WTC11 (cell line): ENCODE measurements around the gene DLGAP4. TPM values are rescaled to one million over a fixed set of nuclear protein-coding genes. Genes with fewer than 3 reads are reported as not detected.
A peak's percentile ranks its signal among the peaks of the same experiment; 100 is the strongest.

Experiments used
- ATAC-seq: fragments of 200-7000 bp; cut with Tn5 transposase; 2 replicates; pipeline ENCODE4 v1.10.0; 2021; ENCODE audit warnings: mild to moderate bottlenecking, moderate library complexity
- CTCF ChIA-PET: fragments of 300-600 bp; sonication (Branson Sonifier 250); formaldehyde crosslinking; loops from one replicate; lab custom pipeline; 2021; ENCODE audit warnings: antibody characterized with exemption; lab: Charles Lee
- POLR2A ChIA-PET: fragments of 350-600 bp; sonication (Branson Sonifier 250); formaldehyde crosslinking; loops from one replicate; lab custom pipeline; 2021; ENCODE audit warnings: antibody characterized with exemption; lab: Charles Lee
- DNase-seq: peaks from one replicate; pipeline ENCODE4 v3.0.0; 2021; ENCODE audit warnings: low spot score
- H3K27ac Mint-ChIP-seq: 2 replicates; pipeline ENCODE4 v1.8.0; 2021; ENCODE audit warnings: mixed read lengths
- H3K27me3 Mint-ChIP-seq: 2 replicates; pipeline ENCODE4 v1.8.0; 2021; ENCODE audit warnings: low read depth, mild to moderate bottlenecking, moderate library complexity, mixed read lengths
- H3K36me3 Mint-ChIP-seq: 2 replicates; pipeline ENCODE4 v1.8.0; 2021; ENCODE audit warnings: mixed read lengths
- H3K4me1 Mint-ChIP-seq: 2 replicates; pipeline ENCODE4 v1.8.0; 2022; ENCODE audit warnings: mixed read lengths
- H3K4me3 Mint-ChIP-seq: 2 replicates; pipeline ENCODE4 v1.8.0; 2021; ENCODE audit warnings: mild to moderate bottlenecking, moderate library complexity, mixed read lengths
- H3K9me3 Mint-ChIP-seq: 2 replicates; pipeline ENCODE4 v1.8.0; 2021; ENCODE audit warnings: mixed read lengths
- CREB1 ChIP-seq: sonication (generic); formaldehyde crosslinking; IDR thresholded peaks from 2 replicates; pipeline ENCODE4 v1.8.0; 2023; ENCODE audit warnings: mild to moderate bottlenecking, missing genetic modification reagents
- FOXK1 ChIP-seq: sonication (generic); formaldehyde crosslinking; IDR thresholded peaks from 2 replicates; pipeline ENCODE4 v1.8.0; 2022; ENCODE audit warnings: mild to moderate bottlenecking, moderate library complexity, missing genetic modification reagents
- GRHL2 ChIP-seq: fragments of 250-450 bp; sonication (Bioruptor Pico); IDR thresholded peaks from 2 replicates; pipeline ENCODE4 v1.8.0; 2022; ENCODE audit warnings: mild to moderate bottlenecking, moderate library complexity; ENCODE audit not compliant: insufficient replicate concordance, severe bottlenecking
- JAZF1 ChIP-seq: fragments of 250-450 bp; sonication (Bioruptor Pico); IDR thresholded peaks from 2 replicates; pipeline ENCODE4 v1.9.0; 2021; ENCODE audit warnings: moderate library complexity, mild to moderate bottlenecking, inconsistent platforms
- NFE2L1 ChIP-seq: sonication (generic); formaldehyde crosslinking; IDR thresholded peaks from 2 replicates; pipeline ENCODE4 v1.8.1; 2023; ENCODE audit warnings: missing genetic modification reagents
- SMAD4 ChIP-seq: sonication (generic); formaldehyde crosslinking; IDR thresholded peaks from 2 replicates; pipeline ENCODE4 v1.8.0; 2022; ENCODE audit warnings: mild to moderate bottlenecking, missing genetic modification reagents
- SOX15 ChIP-seq: fragments of 250-450 bp; sonication (Bioruptor Pico); IDR thresholded peaks from 2 replicates; pipeline ENCODE4 v1.9.0; 2021; ENCODE audit warnings: mild to moderate bottlenecking
- SP1 ChIP-seq: sonication (generic); formaldehyde crosslinking; conservative IDR thresholded peaks from 2 replicates; pipeline ENCODE4 v1.8.1; 2022; ENCODE audit warnings: missing genetic modification reagents
- TCF7 ChIP-seq: sonication (generic); formaldehyde crosslinking; IDR thresholded peaks from 2 replicates; pipeline ENCODE4 v1.8.0; 2022; ENCODE audit warnings: mild to moderate bottlenecking, low read depth, missing genetic modification reagents, moderate library complexity
- ZNF317 ChIP-seq: sonication (generic); formaldehyde crosslinking; IDR thresholded peaks from 2 replicates; pipeline ENCODE4 v1.8.1; 2023; ENCODE audit warnings: low read depth, mild to moderate bottlenecking, moderate library complexity, missing genetic modification reagents, borderline replicate concordance
- total RNA-seq: library from RNA; stranded (reverse); gene quantifications from 3 replicates; pipeline ENCODE4 v1.2.3, GENCODE V29; 2021
- TF ChIP-seq, protein P1 (sequence below): sonication (generic); formaldehyde crosslinking; conservative IDR thresholded peaks from 2 replicates; pipeline ENCODE4 v1.8.1; 2022; ENCODE audit warnings: mild to moderate bottlenecking, missing genetic modification reagents
- TF ChIP-seq, protein P2 (sequence below): sonication (generic); formaldehyde crosslinking; IDR thresholded peaks from 2 replicates; pipeline ENCODE4 v1.8.1; 2023; ENCODE audit warnings: mild to moderate bottlenecking, moderate library complexity, missing genetic modification reagents
- TF ChIP-seq, protein P3 (sequence below): sonication (generic); formaldehyde crosslinking; IDR thresholded peaks from 2 replicates; pipeline ENCODE4 v1.8.1; 2023; ENCODE audit warnings: mild to moderate bottlenecking, missing genetic modification reagents, moderate library complexity
- TF ChIP-seq, protein P4 (sequence below): sonication (generic); formaldehyde crosslinking; IDR thresholded peaks from 2 replicates; pipeline ENCODE4 v1.8.0; 2022; ENCODE audit warnings: mild to moderate bottlenecking, missing genetic modification reagents

DLGAP4 gene
- total RNA-seq, 1 experiment from 2014 or later = 52.6 TPM

DNA sequence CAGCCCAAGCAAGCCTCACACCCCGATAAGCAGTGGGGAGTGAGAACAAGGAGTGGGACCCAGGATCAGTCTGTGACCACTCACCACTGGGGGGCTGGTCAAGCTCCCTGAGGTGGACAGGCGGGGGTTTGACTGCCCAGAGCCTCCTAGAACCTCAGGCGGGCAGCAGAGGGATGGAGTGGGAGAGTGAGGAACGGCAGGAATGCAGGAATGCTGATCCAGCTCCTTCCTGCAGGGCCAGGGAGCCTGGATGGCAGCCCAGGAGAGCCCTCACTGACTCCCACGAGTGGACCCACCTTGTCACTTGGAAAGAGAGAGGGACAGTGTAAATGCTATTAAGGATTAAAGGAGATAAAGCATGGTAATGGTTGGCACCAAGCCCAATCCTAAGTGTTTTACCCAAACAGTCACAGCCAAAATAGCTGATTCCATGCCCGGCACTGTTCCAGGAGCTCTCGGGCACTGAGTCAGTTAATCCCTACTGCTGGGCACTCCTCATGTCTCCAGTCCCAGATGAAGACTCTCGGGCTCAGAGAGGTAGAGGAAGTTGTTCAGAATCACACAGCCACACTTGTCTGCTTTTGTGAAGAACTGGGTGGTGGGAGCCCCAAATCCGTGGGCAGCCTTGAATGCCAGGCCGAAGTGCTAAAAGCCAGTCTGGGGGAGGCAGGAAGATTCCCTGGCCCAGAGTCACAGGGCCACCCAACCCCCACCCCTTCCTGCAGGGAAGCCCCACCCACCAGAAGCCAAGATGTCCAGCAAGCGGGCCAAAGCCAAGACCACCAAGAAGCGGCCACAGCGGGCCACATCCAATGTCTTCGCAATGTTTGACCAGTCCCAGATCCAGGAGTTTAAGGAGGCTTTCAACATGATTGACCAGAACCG, 238.2 kb downstream of the DLGAP4 start (continued):
- no peak for TF ChIP-seq SMAD4 (CRISPR knock-in tag)

DNA sequence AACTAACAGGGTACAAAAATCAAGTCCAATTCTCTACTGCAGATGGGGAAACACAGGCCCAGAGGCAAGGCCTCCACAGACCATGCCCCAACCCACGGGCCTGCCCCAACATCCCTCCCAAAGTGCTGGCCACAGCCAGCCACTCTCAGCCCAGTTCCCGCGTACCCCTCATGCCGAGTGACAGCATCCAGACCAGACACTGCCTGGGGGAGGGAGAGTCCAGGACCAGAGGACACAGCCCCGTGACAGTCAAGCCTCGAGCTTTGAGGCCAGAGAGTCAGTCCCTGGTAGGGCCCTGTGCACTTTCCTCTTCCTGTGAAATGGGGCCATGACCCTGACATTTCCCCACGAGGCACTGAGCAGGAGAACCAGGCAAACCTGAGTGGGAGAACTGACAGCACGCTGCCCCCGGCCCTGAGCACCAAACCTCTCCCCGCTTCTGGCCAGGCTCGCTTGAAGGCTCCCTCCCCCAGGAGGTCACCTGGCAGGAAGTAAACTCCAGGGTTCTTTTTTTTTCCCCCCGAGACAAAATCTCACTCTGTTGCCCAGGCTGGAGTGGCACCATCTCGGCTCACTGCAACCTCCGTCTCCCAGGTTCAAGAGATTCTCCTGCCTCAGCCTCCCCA, 240.1 kb downstream of the DLGAP4 start:
- Mint-ChIP-seq H3K27me3 (no peaks in the 10 kb centered on the region), H3K27ac (peak overlapping the region; percentile 71), H3K9me3 (no peaks in the 10 kb centered on the region), H3K4me1 (peaks cover 37% of the 10 kb centered on the region), H3K36me3 (no peaks in the 10 kb centered on the region), H3K4me3 (no peak overlapping the region)
- CTCF ChIA-PET = interaction anchor here (1.0 to 2.4 kb wide), 3 partner anchors 28 to 343 kb away, joined by 3 to 19 read pairs (median 5); partner anchors contain the start of gene RAB5IF
- POLR2A ChIA-PET = interaction anchor here (0.7 kb wide), 1 partner anchor 996 kb away, joined by 5 read pairs; no protein-coding TSS in a partner anchor
- TF ChIP-seq ZNF317 (CRISPR knock-in tag) (no peak), NFE2L1 (CRISPR knock-in tag) (no peak), TCF7 (CRISPR knock-in tag) (no peak), SP1 (CRISPR knock-in tag) (no peak)
- TF ChIP-seq, protein P1, sequence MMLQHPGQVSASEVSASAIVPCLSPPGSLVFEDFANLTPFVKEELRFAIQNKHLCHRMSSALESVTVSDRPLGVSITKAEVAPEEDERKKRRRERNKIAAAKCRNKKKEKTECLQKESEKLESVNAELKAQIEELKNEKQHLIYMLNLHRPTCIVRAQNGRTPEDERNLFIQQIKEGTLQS (CRISPR knock-in tag) = no peak
- TF ChIP-seq, protein P2, sequence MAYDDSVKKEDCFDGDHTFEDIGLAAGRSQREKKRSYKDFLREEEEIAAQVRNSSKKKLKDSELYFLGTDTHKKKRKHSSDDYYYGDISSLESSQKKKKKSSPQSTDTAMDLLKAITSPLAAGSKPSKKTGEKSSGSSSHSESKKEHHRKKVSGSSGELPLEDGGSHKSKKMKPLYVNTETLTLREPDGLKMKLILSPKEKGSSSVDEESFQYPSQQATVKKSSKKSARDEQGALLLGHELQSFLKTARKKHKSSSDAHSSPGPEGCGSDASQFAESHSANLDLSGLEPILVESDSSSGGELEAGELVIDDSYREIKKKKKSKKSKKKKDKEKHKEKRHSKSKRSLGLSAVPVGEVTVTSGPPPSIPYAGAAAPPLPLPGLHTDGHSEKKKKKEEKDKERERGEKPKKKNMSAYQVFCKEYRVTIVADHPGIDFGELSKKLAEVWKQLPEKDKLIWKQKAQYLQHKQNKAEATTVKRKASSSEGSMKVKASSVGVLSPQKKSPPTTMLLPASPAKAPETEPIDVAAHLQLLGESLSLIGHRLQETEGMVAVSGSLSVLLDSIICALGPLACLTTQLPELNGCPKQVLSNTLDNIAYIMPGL (CRISPR knock-in tag) = no peak
- TF ChIP-seq, protein P3, sequence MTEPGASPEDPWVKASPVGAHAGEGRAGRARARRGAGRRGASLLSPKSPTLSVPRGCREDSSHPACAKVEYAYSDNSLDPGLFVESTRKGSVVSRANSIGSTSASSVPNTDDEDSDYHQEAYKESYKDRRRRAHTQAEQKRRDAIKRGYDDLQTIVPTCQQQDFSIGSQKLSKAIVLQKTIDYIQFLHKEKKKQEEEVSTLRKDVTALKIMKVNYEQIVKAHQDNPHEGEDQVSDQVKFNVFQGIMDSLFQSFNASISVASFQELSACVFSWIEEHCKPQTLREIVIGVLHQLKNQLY = no peak
- DNase-seq (no peak), ATAC-seq (no peak)

DNA sequence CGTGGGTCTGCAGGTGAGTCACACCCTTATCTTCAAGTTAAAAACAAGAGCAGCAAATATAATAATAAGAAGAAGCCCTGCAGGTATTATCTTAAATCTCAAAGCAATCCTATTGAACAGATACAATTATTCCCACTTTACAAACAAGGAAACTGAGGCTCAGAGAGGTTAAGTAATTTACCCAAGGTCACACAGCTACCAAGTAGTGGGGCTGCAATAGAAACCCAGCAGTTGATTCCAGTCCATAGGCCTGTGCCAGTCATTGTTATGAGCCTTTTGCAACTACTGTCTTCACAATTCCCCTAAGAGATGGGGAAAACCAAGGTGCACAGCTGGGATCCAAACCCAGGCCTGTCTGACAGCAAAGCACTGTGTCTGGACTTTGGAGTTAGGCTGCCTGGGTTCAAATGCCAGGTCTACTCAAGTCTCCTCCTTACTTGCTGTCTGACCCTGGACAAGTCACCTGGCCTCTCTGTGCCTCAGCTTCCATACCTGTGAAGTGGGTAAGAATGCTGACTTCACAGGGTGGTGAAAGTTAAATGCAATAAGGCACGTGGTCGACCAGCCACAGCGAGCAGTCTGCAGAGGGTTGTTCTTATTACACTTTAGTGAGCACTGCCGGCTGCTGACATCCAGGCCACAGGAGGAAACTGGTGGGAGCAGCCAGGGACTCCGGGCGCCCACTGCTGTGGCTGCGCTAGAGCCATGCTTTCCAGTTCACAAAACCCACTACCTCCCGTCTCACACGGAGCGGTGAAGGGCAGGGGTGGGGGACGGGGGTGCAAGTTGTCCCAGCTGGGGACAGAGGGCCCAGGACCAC, 241.3 kb downstream of the DLGAP4 start:
- POLR2A ChIA-PET = no interaction called here
- no peaks in the 10 kb centered on the region for H3K36me3 Mint-ChIP-seq
- H3K4me3 Mint-ChIP-seq = no peak overlapping the region
- no peaks in the 10 kb centered on the region for H3K27me3 Mint-ChIP-seq
- ATAC-seq (no peak), DNase-seq (no peak)
- no peaks in the 10 kb centered on the region for H3K9me3 Mint-ChIP-seq
- TF ChIP-seq FOXK1 (CRISPR knock-in tag) = no peak
- no peak for TF ChIP-seq SOX15 (CRISPR knock-in tag)
- no peak for TF ChIP-seq TCF7 (CRISPR knock-in tag)
- TF ChIP-seq, protein P4, sequence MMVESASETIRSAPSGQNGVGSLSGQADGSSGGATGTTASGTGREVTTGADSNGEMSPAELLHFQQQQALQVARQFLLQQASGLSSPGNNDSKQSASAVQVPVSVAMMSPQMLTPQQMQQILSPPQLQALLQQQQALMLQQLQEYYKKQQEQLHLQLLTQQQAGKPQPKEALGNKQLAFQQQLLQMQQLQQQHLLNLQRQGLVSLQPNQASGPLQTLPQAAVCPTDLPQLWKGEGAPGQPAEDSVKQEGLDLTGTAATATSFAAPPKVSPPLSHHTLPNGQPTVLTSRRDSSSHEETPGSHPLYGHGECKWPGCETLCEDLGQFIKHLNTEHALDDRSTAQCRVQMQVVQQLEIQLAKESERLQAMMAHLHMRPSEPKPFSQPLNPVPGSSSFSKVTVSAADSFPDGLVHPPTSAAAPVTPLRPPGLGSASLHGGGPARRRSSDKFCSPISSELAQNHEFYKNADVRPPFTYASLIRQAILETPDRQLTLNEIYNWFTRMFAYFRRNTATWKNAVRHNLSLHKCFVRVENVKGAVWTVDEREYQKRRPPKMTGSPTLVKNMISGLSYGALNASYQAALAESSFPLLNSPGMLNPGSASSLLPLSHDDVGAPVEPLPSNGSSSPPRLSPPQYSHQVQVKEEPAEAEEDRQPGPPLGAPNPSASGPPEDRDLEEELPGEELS = no peak
- no peak for TF ChIP-seq JAZF1
- TF ChIP-seq CREB1 (CRISPR knock-in tag) = no peak
- no peak for TF ChIP-seq GRHL2
- CTCF ChIA-PET = interaction anchor here (1.0 to 2.4 kb wide), 10 partner anchors 24 to 345 kb away, joined by 3 to 19 read pairs (median 3); partner anchors contain the start of genes DSN1 and RAB5IF
- no peak overlapping the region for H3K27ac Mint-ChIP-seq
- H3K4me1 Mint-ChIP-seq = peaks cover 32% of the 10 kb centered on the region
